Measurements from ENCODE around the gene FAM120A. TPM values are rescaled to one million over a fixed set of nuclear protein-coding genes. Genes with fewer than 3 reads are reported as not detected.
A peak's percentile ranks its signal among the peaks of the same experiment; 100 is the strongest.

FAM120A gene
- total RNA-seq, 1 experiment from 2014 or later = 162 TPM

- Mint-ChIP-seq H3K27me3 (ENCODE audit: insufficient read depth, unreplicated experiment) (no peaks in the 10 kb centered on the region), H3K27ac (ENCODE audit: low read depth, unreplicated experiment) (no peak overlapping the region), H3K9me3 (ENCODE audit: unreplicated experiment) (no peaks in the 10 kb centered on the region), H3K4me1 (ENCODE audit: insufficient read depth, unreplicated experiment) (peaks cover 54% of the 10 kb centered on the region), H3K4me3 (ENCODE audit: unreplicated experiment) (no peak overlapping the region), H3K36me3 (ENCODE audit: insufficient read depth, unreplicated experiment) (peaks cover 17% of the 10 kb centered on the region)
- ChIA-PET CTCF (interaction anchor here (0.6 kb wide), 1 partner anchor 300 kb away, joined by 4 read pairs; no protein-coding TSS in a partner anchor), POLR2A (interaction anchor here (0.9 kb wide), 1 partner anchor 11 kb away, joined by 4 read pairs; no protein-coding TSS in a partner anchor)
- BruUV-seq (replicated peaks) = no TSS peak
- no peak for DNase-seq (ENCODE audit: unreplicated experiment)
- TF ChIP-seq CTCF (IDR thresholded peaks at IDR 0.05; ENCODE audit: unreplicated experiment) = no peak
- intact Hi-C loops (cut with micrococcal nuclease) = no loop called here
Observed at GRCh38 chr9:93457006-93457405, 5.5 kb downstream of the FAM120A start.

- H3K27me3 Mint-ChIP-seq (ENCODE audit: insufficient read depth, unreplicated experiment) = no peaks in the 10 kb centered on the region
- peak overlapping the region; percentile 5 for H3K4me3 Mint-ChIP-seq (ENCODE audit: unreplicated experiment)
- no peaks in the 10 kb centered on the region for H3K9me3 Mint-ChIP-seq (ENCODE audit: unreplicated experiment)
- no peak overlapping the region for H3K27ac Mint-ChIP-seq (ENCODE audit: low read depth, unreplicated experiment)
- ChIA-PET POLR2A (no interaction called here), CTCF (no interaction called here)
- intact Hi-C loops (cut with micrococcal nuclease) = no loop called here
- TF ChIP-seq CTCF (IDR thresholded peaks at IDR 0.05; ENCODE audit: unreplicated experiment) = no peak
- DNase-seq (ENCODE audit: unreplicated experiment) = peak; percentile 22
- H3K4me1 Mint-ChIP-seq (ENCODE audit: insufficient read depth, unreplicated experiment) = peaks cover 54% of the 10 kb centered on the region
- no TSS peak for BruUV-seq (replicated peaks)
- peaks cover 5% of the 10 kb centered on the region for H3K36me3 Mint-ChIP-seq (ENCODE audit: insufficient read depth, unreplicated experiment)
Observed at GRCh38 chr9:93458712-93459111, 7.2 kb downstream of the FAM120A start.

GRCh38 chr9:93459432-93459847 lies 8.0 kb downstream of the FAM120A start:
- CTCF ChIA-PET = no interaction called here
- TF ChIP-seq CTCF (IDR thresholded peaks at IDR 0.05; ENCODE audit: unreplicated experiment) = no peak
- Mint-ChIP-seq H3K4me1 (ENCODE audit: insufficient read depth, unreplicated experiment) (peaks cover 51% of the 10 kb centered on the region), H3K36me3 (ENCODE audit: insufficient read depth, unreplicated experiment) (peaks cover 3% of the 10 kb centered on the region), H3K27me3 (ENCODE audit: insufficient read depth, unreplicated experiment) (no peaks in the 10 kb centered on the region), H3K27ac (ENCODE audit: low read depth, unreplicated experiment) (no peak overlapping the region), H3K4me3 (ENCODE audit: unreplicated experiment) (no peak overlapping the region), H3K9me3 (ENCODE audit: unreplicated experiment) (no peaks in the 10 kb centered on the region)
- no TSS peak for BruUV-seq (replicated peaks)
- intact Hi-C loops (cut with micrococcal nuclease) = no loop called here
- POLR2A ChIA-PET = interaction anchor here (0.7 to 1.4 kb wide), 2 partner anchors 8 to 13 kb away, joined by 4 to 9 read pairs; partner anchors contain the start of gene FAM120A
- no peak for DNase-seq (ENCODE audit: unreplicated experiment)

- Mint-ChIP-seq H3K27ac (ENCODE audit: low read depth, unreplicated experiment) (no peak overlapping the region), H3K36me3 (ENCODE audit: insufficient read depth, unreplicated experiment) (no peaks in the 10 kb centered on the region), H3K27me3 (ENCODE audit: insufficient read depth, unreplicated experiment) (no peaks in the 10 kb centered on the region), H3K4me1 (ENCODE audit: insufficient read depth, unreplicated experiment) (peaks cover 43% of the 10 kb centered on the region), H3K9me3 (ENCODE audit: unreplicated experiment) (no peaks in the 10 kb centered on the region), H3K4me3 (ENCODE audit: unreplicated experiment) (no peak overlapping the region)
- no TSS peak for BruUV-seq (replicated peaks)
- ChIA-PET CTCF (no interaction called here), POLR2A (interaction anchor here (1.4 kb wide), 1 partner anchor 10 kb away, joined by 9 read pairs; the partner anchor contains the start of gene FAM120A)
- no peak for DNase-seq (ENCODE audit: unreplicated experiment)
- intact Hi-C loops (cut with micrococcal nuclease) = no loop called here
- TF ChIP-seq CTCF (IDR thresholded peaks at IDR 0.05; ENCODE audit: unreplicated experiment) = no peak
Observed at GRCh38 chr9:93460689-93461413, 9.4 kb downstream of the FAM120A start.
